Stimulated activated CD4-positive, alpha-beta T cell treated with anti-CD3 and anti-CD28 coated beads, Interleukin-12 subunit alpha, Interleukin-12 subunit beta, amount 100 ng/mL, for 48 hours (primary cell): ENCODE results near the gene C20orf204.

Experiments
- DNase-seq, 3 donors: peaks; one replicate each; pipeline ENCODE4 v3.0.0-alpha.2; 2020; ENCODE audit warnings: low read depth in 2 of 3, low spot score in 1 of 3

C20orf204 gene

GRCh38 chr20:64055396-64055892 lies 19.5 kb downstream of the C20orf204 start:
- DNase-seq: no peak

DNA sequence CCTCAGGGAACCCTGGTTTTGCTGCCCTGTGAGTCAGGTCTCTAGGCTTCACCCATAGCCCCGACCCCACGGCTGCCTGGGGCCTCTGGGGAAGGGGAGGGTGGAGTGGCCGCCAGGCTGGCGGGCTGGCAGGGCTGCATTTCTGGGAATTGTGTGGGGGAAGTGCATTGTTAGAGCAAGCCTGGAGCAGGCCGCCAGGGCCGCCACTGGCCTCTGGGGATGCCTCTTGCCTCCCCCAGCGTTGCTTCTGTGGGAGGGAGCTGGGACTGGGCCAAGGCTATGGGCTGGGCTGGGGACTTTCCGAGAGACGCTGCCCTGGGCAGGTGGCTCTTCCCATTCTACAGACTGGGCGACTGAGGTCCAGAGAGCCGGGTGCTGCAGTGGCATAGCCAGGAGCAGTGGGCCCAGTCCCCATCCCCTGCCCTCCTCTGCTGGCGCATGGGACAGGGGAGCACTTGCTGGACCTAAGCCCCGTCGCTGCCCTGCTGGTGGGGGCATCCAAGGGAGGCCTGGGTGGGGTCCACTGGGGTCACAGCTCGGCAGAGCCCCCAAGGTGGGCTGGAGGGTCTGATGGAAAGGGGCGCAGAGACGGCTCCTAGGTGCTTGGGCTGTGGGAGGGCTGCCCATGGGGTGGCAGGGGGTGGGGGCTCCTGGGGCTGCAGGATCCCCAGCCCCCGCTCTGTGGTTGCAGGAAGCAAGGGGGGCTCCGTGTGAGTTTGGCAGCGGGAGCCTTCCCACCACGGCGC lies 20.1 kb downstream of the C20orf204 start:
- DNase-seq: no peak

DNA sequence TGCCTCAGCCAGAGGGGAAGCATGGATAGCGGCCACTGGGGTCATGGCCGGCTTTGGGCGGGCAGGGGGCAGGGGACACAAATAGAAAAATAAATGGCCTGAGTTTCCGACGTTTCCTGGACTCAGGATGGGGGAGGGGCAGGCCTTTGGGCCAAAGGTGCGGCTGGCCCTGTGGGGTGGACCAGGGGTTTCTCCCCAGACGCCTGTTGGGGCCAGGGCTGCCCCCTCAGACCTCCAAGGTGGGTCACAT lies 20.6 kb downstream of the C20orf204 start:
- no peak for DNase-seq

DNA sequence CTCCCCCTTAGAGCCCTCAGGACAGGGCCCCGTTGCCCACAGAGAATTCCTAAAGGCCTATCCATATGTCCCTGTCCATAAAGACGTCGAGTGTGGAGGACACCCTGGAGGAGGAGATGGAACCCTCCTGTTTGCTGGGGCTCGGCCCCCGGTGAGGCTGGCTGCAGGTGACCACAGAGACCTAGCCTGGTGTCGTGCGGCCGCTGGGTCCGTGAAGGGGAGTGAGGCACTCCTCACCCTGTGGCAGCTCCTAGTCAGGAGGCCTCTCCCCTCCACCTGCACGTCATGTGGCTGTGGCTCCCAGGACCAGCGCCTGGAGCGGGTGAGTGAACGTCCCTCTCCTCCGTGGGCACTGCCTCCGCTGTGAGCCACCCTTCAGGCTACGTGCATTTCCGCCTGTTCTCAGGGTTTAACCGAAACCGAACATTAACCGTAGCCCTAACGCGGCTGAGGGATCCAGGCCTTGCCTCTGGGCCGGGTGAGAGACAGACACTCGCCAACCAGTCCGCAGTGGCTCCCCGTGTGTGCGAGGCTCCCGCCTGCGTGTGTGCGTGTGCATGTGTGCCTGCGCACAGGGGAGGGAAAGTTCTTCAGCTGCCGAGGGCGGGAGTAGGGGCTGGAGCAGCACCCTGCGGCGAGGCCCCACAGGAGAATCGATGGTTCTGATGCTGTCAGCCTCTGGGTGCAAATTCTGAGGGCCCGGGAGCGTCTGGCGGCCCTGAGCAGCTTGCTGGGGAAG lies 21.1 kb downstream of the C20orf204 start:
- no peak for DNase-seq

DNA sequence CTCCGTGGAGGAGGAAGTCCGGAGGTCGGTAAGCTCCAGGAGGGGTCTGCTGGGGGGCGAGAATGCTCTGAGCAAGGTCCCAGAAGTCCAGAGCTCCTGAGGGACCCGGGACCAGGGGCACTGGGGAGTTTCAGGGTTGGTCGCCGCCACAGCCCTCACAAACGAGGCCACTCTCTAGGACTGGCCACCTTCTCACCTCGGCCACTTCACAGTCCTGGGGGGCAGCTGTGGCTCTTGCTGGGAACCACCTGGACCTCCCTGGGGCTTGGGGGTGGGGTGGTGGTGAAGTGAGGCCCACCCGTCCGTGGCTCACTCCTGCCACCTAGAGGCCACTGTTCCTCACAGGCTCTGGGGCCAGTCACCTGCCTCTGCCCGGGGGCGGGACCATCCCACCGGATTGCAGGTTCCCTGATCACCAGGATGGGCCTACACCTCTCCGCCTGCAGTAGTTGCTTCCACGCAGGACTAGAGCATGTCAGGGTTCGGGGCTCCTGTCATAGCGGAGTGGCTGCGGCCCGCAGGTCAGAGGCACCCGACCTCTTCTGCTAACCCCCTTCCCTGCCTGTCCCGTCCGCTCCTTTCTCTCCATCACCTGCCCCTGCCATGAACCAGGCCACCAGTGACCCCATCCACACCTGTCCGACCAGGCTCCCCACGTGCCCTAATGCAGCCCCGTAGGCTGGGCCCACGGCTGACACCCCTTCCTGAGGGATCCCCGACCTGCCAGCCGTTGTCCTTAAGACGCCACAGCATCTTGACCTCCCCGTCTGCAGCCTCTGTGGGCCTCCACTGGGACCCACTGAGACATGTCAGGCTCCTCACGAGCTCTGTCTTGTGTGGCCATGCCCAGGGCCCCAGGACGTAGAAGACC lies 21.9 kb downstream of the C20orf204 start:
- peak; percentile 68 to 88 (median 77) for DNase-seq

GRCh38 chr20:64058536-64058935 lies 22.6 kb downstream of the C20orf204 start:
- DNase-seq: no peak

DNA sequence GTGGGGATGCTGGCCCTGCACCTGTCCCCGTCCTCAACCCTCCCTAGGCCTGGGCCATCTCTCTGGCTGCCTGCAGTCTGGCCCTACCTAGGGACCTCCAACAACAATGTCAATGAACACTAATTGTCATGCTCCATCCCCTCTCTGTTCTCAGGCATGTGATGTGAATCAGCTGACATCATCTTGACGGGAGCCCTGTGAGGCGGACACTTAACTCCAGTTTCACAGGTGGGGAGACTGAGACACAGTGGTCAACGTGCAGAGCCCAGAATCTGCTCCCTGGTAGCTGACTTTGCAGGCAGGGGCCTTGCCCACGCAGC lies 26.3 kb downstream of the C20orf204 start:
- no peak for DNase-seq

DNA sequence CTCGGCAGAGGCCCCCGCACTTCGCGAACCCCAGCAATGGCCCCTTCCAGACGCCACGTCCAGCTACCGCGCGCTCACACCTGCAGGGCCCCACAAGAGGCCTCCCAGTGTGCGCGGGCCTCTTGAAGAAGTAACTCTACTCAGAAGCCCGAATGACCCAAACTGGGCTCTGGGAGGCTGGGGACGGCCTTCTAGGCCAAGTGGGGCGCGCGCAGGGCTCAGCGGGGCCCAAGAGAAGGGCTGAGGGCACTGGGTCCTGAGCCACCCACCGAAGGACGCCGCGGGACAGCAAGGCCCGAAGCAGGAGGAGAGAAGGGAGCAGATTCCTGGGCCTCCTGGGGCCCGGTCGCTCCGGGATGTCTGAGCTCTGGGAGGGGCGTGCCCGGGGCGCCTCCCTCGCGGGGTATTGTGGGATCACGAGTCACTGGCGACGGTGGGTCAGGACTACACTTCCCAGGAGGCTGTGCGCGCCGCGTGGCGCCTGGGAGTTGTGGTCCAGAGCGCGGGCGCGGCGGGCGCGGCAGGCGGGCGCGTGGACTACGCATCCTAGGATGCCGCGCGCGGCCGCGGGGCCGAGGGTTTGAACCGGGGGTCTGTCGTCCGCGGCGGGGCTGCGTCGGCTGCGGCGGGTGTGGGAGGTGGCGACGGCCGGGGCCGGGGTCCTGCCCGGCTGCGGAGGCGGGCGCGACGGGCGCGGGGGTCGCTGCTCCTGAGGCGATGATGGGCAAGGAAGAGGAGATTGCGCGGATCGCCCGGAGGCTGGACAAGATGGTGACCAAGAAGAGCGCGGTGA lies 26.8 kb downstream of the C20orf204 start, which contains the start of gene TCEA2:
TCEA2 (plus strand) TSS at position 603 of the 793 bp plus-strand sequence; CDS start at position 718, 115 bp downstream.
- peak; percentile 89 to 94 (median 94) for DNase-seq

DNA sequence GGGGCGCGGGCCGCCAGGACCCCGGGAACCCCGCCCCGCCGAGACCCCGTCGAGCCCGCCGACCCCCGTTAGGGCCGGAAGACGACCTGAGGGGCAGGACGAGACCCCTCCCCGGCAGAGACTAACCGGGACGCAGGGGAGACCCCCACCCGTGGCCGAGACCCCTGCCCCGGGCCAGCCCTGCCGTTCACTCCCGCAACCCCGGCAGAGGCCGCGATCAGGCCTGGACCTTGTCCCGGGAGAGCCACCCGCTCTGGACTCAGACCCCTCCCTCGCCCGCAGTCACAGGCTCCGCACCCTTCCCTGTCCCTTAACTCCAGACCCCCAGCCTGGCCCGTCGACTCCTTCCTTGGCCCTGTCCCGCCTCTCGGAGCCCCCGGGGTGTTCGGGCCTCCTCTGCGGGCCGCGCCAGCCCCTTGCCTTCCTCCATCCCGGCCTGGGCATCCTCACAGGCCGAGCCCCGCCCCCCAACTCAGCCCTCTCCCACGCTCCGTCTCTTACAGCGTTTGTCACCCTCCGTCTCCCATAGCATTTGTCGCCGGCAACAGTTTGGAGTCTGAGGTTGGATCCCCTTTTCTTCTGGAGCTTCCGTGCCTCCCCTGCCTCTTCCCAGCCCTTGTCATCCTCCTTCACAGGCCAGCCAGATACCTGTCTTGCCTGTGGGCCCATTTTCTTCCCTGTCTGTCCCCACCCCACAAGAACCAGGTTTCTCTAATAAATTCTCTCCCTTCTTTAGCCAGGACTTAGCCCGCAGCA lies 27.6 kb downstream of the C20orf204 start:
- no peak for DNase-seq

DNA sequence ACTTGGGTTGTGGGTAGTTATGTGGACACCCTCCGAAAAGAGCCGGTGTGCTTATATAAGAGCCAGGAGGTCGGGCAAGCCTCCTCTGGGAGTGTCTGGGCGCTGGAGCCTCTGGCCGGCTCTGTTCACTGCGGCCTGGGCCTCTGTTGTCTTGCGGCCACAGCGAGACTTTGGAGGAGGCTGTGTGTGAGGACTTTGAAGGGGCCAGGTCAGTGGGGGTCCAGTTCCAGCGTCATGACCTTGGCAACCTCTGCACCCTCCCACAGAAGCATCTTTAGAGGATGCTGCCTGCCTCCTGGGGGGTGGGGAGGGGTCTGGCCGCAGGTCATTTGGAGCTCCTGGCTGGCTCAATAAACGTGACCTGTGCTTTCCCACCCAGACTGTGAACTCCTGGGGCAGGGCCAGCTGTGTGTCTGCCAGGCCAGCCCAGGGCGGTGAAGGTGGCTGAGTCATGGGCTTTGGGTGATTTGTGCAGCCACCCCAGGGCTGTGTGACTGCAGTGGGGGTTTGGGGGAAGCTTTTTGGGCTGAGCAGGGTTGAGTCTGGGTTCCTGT lies 28.2 kb downstream of the C20orf204 start:
- no peak for DNase-seq

- no peak for DNase-seq
Observed at GRCh38 chr20:64065062-64065973, 29.3 kb downstream of the C20orf204 start.

DNA sequence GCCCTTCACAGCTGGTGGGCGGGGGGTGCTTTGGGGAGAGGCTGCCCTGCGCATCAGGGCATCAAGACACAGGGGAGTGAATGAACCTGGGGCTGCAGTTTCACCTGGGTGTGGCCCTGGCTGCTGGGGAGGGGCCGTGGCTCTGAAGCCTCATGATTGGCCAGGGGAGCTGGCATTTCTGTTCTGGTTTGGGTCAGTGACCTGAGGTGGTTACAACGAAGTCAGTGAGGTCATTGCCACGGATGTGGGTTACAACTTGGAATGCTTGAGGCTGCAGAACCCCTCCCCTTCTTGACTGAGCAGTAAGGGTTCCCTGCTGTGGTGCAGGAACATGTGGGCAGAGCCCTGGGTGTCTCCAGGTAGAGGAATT lies 30.0 kb downstream of the C20orf204 start:
- peak; percentile 51 to 61 (median 56) for DNase-seq

GRCh38 chr20:64067005-64067632 lies 31.1 kb downstream of the C20orf204 start:
- no peak for DNase-seq

DNA sequence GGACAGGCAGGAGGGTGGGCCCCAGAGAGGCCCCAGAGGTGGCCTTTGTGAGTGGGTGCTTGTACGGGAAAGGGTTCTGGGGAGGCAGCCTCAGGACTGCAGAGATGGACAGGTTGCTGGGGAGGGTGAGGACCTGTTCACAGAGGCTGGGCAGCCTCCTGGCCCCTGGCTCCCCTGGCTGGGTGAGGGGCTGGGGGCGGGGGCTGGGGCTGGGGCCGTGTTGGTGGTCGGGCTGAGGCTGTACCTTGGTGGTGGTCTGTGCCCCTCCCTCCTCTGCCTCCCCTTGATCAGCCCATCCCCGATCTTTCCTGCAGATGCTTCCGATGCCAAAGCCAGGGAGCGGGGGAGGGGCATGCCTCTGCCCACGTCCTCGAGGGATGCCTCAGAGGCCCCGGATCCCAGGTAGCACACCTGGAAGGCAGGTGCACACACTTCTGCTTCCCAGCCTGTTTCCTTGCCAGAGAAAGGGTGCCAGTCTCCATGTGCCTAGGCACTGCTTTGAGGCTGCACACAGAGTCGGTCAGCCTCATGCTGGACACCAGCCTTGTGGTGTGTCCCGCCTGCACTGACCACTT lies 31.8 kb downstream of the C20orf204 start:
- no peak for DNase-seq

DNA sequence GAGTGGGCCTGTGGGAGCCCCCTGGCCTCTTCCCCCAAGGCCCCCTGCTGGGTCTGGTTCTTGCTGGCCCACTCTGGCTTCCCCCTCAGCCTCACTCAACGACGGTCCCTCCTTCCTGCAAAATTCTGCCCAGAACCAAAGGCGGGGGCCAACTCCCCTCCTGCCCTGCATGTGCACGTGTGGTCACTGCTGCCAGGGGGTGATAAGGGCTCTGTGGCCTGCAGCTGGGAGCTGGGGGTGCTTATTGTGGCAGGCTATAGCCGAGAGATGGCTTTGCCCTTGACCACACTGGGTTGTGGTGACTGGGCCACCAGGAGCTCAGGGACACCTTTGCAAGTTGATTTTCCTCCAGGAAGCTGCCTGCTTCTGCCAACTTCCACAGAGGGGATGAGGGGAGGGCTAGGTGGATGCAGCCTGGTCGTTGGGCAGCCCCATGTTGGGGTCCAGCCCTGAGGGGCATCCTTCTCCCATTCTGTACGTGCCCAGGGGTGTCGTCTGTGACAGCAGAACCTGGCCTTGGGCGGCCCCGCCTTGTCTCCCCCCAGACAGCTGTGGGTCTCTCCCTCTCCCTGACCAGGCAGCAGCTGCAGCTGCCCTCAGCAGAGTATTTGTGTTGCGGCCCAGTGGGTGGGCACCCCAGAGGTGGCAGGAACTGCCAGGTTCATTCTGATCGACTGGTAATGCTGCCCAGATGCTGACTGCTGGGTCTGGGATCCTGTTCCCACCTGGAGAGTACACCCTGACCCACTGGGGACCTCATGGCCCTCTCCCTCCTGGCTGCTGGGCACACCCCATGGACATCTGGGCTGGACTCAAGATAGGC lies 32.6 kb downstream of the C20orf204 start:
- no peak for DNase-seq

DNA sequence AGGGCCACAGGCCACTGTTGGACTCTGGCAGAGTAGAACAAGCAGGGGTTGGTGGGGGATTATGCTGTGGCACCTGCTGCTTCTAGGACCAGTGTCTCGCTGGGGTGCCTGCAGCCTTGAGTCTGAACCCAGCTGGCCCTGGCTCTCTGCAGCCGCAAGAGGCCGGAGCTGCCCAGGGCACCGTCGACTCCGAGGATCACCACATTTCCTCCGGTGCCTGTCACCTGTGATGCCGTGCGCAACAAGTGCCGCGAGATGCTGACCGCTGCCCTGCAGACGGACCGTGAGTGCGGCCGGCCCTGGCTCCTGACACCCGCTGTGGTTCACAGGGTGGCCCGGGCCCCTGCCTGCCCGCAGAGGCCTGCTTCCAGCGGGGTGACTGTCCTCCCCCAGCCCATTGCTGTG lies 33.2 kb downstream of the C20orf204 start:
- no peak for DNase-seq

- DNase-seq: no peak
Observed at GRCh38 chr20:64069614-64070243, 33.7 kb downstream of the C20orf204 start.
